Mesenchymal stem cell (in vitro differentiated cells and primary cell): ENCODE results near the gene RTF2. TPM values are rescaled to one million over a fixed set of nuclear protein-coding genes. Genes with fewer than 3 reads are reported as not detected.

Experiments used
- DNase-seq: peaks from one replicate; pipeline ENCODE4 v3.0.0-alpha.2; 2013
- H2AFZ ChIP-seq: one replicate; pipeline ENCODE4 v1.6.1; 2013; ENCODE audit warnings: low read depth, mild to moderate bottlenecking, control low read depth, inconsistent platforms, low read length, moderate library complexity
- H2AK5ac ChIP-seq: 2 replicates; pipeline ENCODE4 v1.6.1; 2013; ENCODE audit warnings: low read length, moderate library complexity, mild to moderate bottlenecking, inconsistent platforms; ENCODE audit not compliant: severe bottlenecking
- H2BK120ac ChIP-seq: one replicate; pipeline ENCODE4 v1.6.1; 2013; ENCODE audit warnings: low read depth, mild to moderate bottlenecking, inconsistent platforms, low read length, moderate library complexity
- H2BK12ac ChIP-seq, 2 experiments: one replicate each; pipeline ENCODE4 v1.6.1; 2013; ENCODE audit warnings: inconsistent platforms in 2 of 2, low read length in 2 of 2, mild to moderate bottlenecking in 2 of 2, moderate library complexity in 2 of 2, control low read depth in 1 of 2
- H2BK15ac ChIP-seq: one replicate; pipeline ENCODE4 v1.6.1; 2013; ENCODE audit warnings: mild to moderate bottlenecking, low read depth, inconsistent platforms; ENCODE audit not compliant: poor library complexity, severe bottlenecking
- H2BK5ac ChIP-seq: 2 replicates; pipeline ENCODE4 v1.6.1; 2013; ENCODE audit warnings: low read depth, mild to moderate bottlenecking, low read length, control low read depth, inconsistent platforms; ENCODE audit not compliant: poor library complexity, severe bottlenecking
- H3K14ac ChIP-seq, 2 experiments: one replicate each; pipeline ENCODE4 v1.6.1; 2013; ENCODE audit warnings: inconsistent platforms in 2 of 2, low read length in 2 of 2, control low read depth in 1 of 2, mild to moderate bottlenecking in 1 of 2, moderate library complexity in 1 of 2
- H3K18ac ChIP-seq, 2 experiments: one replicate each; pipeline ENCODE4 v1.6.1; 2013; ENCODE audit warnings: inconsistent platforms in 2 of 2, low read length in 2 of 2, control low read depth in 1 of 2, low read depth in 1 of 2, mild to moderate bottlenecking in 1 of 2
- H3K23ac ChIP-seq, 2 experiments: one replicate each; pipeline ENCODE4 v1.6.1; 2013; ENCODE audit warnings: inconsistent platforms in 2 of 2, low read length in 2 of 2, mild to moderate bottlenecking in 2 of 2, moderate library complexity in 2 of 2, control low read depth in 1 of 2
- H3K27ac ChIP-seq: 2 replicates; pipeline ENCODE4 v1.5.1; 2013; ENCODE audit warnings: mild to moderate bottlenecking, moderate library complexity, low read length, control low read depth, inconsistent platforms; ENCODE audit not compliant: poor library complexity, severe bottlenecking
- H3K27me3 ChIP-seq, 2 experiments: 2 replicates each; pipeline versions ENCODE4 v1.6.1 to v1.7.0; 2013; ENCODE audit warnings: low read length in 2 of 2, mild to moderate bottlenecking in 2 of 2, moderate library complexity in 2 of 2, control low read depth in 1 of 2, inconsistent platforms in 1 of 2; ENCODE audit not compliant: control insufficient read depth in 1 of 2, insufficient read depth in 1 of 2
- H3K36me3 ChIP-seq, 2 experiments: 2 replicates each; pipeline versions ENCODE4 v1.6.1 to v1.7.0; 2013; ENCODE audit warnings: low read length in 2 of 2, control low read depth in 1 of 2, inconsistent platforms in 1 of 2, low read depth in 1 of 2, mild to moderate bottlenecking in 1 of 2; ENCODE audit not compliant: insufficient read depth in 2 of 2, control insufficient read depth in 1 of 2
- H3K4ac ChIP-seq, 2 experiments: one replicate each; pipeline ENCODE4 v1.6.1; 2013; ENCODE audit warnings: inconsistent platforms in 2 of 2, low read length in 2 of 2, mild to moderate bottlenecking in 2 of 2, moderate library complexity in 2 of 2, control low read depth in 1 of 2, low read depth in 1 of 2
- H3K4me1 ChIP-seq: 2 replicates; pipeline ENCODE4 v1.6.1; 2013; ENCODE audit warnings: low read depth, low read length, control low read depth; ENCODE audit not compliant: control insufficient read depth, insufficient read depth
- H3K4me2 ChIP-seq: 2 replicates; pipeline ENCODE4 v1.6.1; 2013; ENCODE audit warnings: low read length, mild to moderate bottlenecking, inconsistent platforms; ENCODE audit not compliant: poor library complexity, severe bottlenecking
- H3K4me3 ChIP-seq, 2 experiments: 2 replicates each; pipeline versions ENCODE4 v1.5.1 to v1.7.0; 2013; ENCODE audit warnings: low read length in 2 of 2, mild to moderate bottlenecking in 2 of 2, control low read depth in 1 of 2, low read depth in 1 of 2; ENCODE audit not compliant: insufficient read depth in 1 of 2
- H3K79me1 ChIP-seq: replicated peaks from 2 replicates; pipeline ENCODE4 v1.6.1; 2013; ENCODE audit warnings: mild to moderate bottlenecking, control low read depth, low read length, inconsistent platforms; ENCODE audit not compliant: poor library complexity, severe bottlenecking
- H3K9ac ChIP-seq: 2 replicates; pipeline ENCODE4 v1.7.0; 2013; ENCODE audit warnings: mild to moderate bottlenecking, low read length, moderate library complexity
- H3K9me3 ChIP-seq: 2 replicates; pipeline ENCODE4 v1.7.0; 2013; ENCODE audit warnings: mild to moderate bottlenecking, low read length; ENCODE audit not compliant: control insufficient read depth
- H4K8ac ChIP-seq: one replicate; pipeline ENCODE4 v1.6.1; 2013; ENCODE audit warnings: inconsistent platforms, mild to moderate bottlenecking, low read length, moderate library complexity
- H4K91ac ChIP-seq: one replicate; pipeline ENCODE4 v1.6.1; 2013; ENCODE audit warnings: mild to moderate bottlenecking, low read length, inconsistent platforms
- whole genome bisulfite sequencing: methylation state at CpG from one replicate; pipeline ENCODE4 v1.1.7; 2013; ENCODE audit warnings: mixed read lengths; 5-methylcytosine and 5-hydroxymethylcytosine counted together
- small RNA-seq: library from polyadenylated mRNA; stranded (forward); fragments of <200 nt; extraction: miRNeasy Mini kit (QIAGEN cat#:217004); gene quantifications from one replicate; pipeline ENCODE3, GENCODE V24; 2013; ENCODE audit warnings: low read depth

Gene RTF2

GRCh38 chr20:56566621-56567020, 98.2 kb downstream of the RTF2 start:
- Histone ChIP-seq H3K9ac (no peak overlapping the region), H2AFZ (no peak overlapping the region), H2BK120ac (no peak overlapping the region), H3K14ac (no peak overlapping the region), H3K36me3 (no peaks in the 10 kb centered on the region), H3K4me1 (no peaks in the 10 kb centered on the region), H3K23ac (no peak overlapping the region), H3K27ac (no peak overlapping the region), H3K18ac (no peak overlapping the region), H2BK15ac (no peak overlapping the region), H2AK5ac (no peak overlapping the region), H2BK12ac (no peak overlapping the region), H3K79me1 (no peaks in the 10 kb centered on the region), H4K91ac (no peak overlapping the region), H3K9me3 (no peaks in the 10 kb centered on the region), H2BK5ac (no peak overlapping the region), H3K4me3 (no peak overlapping the region), H3K4me2 (no peak overlapping the region), H4K8ac (no peak overlapping the region), H3K4ac (no peak overlapping the region), H3K27me3 (no peaks in the 10 kb centered on the region)
- WGBS: 52% methylated on average over 3 of the region's 3 CpGs
- DNase-seq: no peak

Small RNA genes lying within 50 kb of the gene (small RNA-seq; reads per million reads assigned to genes)
- gene RPL39P: not detected
